Parathyroid adenoma (tissue), 2 donors: ENCODE measurements around the gene COA6.

Experiments
- H2AFZ ChIP-seq: fragments of 300-600 bp; sonication (generic); one replicate; pipeline ENCODE4 v1.7.0; 2017; ENCODE audit warnings: antibody characterized with exemption, mild to moderate bottlenecking
- H3K27ac ChIP-seq: fragments of 300-600 bp; sonication (generic); one replicate; pipeline ENCODE4 v1.7.0; 2017
- H3K27me3 ChIP-seq: fragments of 300-600 bp; sonication (generic); one replicate; pipeline ENCODE4 v1.7.0; 2017; ENCODE audit warnings: low read length; ENCODE audit not compliant: control insufficient read depth, insufficient read depth
- H3K36me3 ChIP-seq: fragments of 300-600 bp; sonication (generic); one replicate; pipeline ENCODE4 v1.7.0; 2017; ENCODE audit warnings: low read length; ENCODE audit not compliant: control insufficient read depth, insufficient read depth
- H3K4me1 ChIP-seq: fragments of 300-600 bp; sonication (generic); one replicate; pipeline ENCODE4 v1.7.0; 2017; ENCODE audit warnings: control low read depth
- H3K4me2 ChIP-seq: fragments of 300-600 bp; sonication (generic); one replicate; pipeline ENCODE4 v1.7.0; 2017; ENCODE audit warnings: low read length
- H3K4me3 ChIP-seq: fragments of 300-600 bp; sonication (generic); one replicate; pipeline ENCODE4 v1.7.0; 2017; ENCODE audit warnings: low read depth, low read length
- H3K79me2 ChIP-seq: fragments of 300-600 bp; sonication (generic); one replicate; pipeline ENCODE4 v1.7.0; 2017; ENCODE audit warnings: control low read depth
- H3K9ac ChIP-seq: fragments of 300-600 bp; sonication (generic); one replicate; pipeline ENCODE4 v1.7.0; 2017; ENCODE audit warnings: mild to moderate bottlenecking
- H3K9me3 ChIP-seq: fragments of 300-600 bp; sonication (generic); one replicate; pipeline ENCODE4 v1.7.0; 2017; ENCODE audit warnings: low read length; ENCODE audit not compliant: control insufficient read depth
- TF ChIP-seq, protein P1 (sequence below): fragments of 300-600 bp; sonication (generic); IDR thresholded peaks from one replicate; pipeline ENCODE4 v1.7.0; 2017; ENCODE audit warnings: antibody characterized with exemption, mild to moderate bottlenecking
- donor health status: primary hyperparathyroidism.

COA6 gene

DNA sequence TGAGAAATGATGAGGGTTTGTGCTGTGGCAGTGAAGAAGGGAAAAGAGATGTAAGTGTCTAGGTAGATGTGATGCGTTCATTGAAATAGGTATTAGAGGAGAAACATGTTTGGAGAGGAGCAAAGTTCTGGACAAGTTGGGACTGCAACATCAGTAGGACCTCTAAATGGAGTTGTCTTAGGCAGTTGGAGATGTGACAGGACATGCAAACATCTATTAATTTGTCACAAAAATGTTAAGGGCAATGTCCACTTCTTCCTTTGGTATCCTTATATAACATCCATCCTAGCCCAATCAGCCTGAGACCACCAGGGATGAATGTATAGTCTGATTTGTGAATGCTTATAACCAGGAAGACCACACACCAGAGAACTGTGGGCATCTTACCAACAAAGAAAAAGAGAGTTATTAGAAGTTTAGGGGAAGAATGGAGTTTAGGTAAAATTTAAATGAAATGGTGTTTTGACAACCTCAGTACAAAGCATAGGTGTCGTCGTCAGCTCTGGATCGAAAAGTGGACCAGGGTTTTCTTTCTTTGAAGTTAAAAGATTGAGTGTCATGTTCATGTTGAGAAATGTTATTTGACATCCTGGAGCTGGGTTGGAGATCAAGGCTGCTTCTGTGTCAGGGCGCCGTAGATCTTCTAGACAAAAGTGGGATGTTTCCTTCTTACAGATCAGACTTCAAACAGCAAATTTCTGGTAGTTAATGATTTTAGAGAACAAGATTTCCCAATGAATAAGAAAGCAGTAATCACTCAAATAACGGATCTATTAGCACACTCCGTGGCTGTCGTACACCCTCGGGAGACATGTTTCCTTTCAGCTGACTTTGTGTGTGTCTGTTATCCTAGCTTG is 8.7 kb downstream of the COA6 start:
- H3K9ac ChIP-seq: no peak overlapping the region
- H3K27ac ChIP-seq: no peak overlapping the region
- H3K36me3 ChIP-seq: no peaks in the 10 kb centered on the region
- no peaks in the 10 kb centered on the region for H3K79me2 ChIP-seq
- no peak overlapping the region for H2AFZ ChIP-seq
- H3K9me3 ChIP-seq: no peaks in the 10 kb centered on the region
- no peaks in the 10 kb centered on the region for H3K4me1 ChIP-seq
- no peak overlapping the region for H3K4me3 ChIP-seq
- TF ChIP-seq, protein P1, sequence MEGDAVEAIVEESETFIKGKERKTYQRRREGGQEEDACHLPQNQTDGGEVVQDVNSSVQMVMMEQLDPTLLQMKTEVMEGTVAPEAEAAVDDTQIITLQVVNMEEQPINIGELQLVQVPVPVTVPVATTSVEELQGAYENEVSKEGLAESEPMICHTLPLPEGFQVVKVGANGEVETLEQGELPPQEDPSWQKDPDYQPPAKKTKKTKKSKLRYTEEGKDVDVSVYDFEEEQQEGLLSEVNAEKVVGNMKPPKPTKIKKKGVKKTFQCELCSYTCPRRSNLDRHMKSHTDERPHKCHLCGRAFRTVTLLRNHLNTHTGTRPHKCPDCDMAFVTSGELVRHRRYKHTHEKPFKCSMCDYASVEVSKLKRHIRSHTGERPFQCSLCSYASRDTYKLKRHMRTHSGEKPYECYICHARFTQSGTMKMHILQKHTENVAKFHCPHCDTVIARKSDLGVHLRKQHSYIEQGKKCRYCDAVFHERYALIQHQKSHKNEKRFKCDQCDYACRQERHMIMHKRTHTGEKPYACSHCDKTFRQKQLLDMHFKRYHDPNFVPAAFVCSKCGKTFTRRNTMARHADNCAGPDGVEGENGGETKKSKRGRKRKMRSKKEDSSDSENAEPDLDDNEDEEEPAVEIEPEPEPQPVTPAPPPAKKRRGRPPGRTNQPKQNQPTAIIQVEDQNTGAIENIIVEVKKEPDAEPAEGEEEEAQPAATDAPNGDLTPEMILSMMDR: no peak
- no peaks in the 10 kb centered on the region for H3K27me3 ChIP-seq
- H3K4me2 ChIP-seq: no peak overlapping the region

DNA sequence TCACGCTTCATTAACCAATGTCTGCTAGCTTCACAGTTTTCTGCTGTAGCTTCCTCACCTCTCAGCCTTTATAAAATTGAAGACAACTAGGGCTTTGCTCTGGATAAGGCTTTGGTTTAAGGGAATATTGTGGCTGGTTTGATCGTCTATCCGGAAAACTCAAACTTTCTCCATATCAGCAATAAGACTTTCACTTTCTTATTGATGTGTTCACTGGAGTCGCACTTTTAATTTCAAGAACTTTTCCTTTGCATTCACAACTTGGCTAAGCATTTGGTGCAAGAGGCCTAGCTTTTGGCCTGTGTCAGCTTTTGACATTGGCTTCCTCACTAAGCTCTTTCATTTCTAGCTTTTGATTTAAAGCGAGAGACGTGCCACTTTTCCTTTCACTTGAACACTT is 12.9 kb downstream of the COA6 start:
- no peaks in the 10 kb centered on the region for H3K27me3 ChIP-seq
- no peak overlapping the region for H2AFZ ChIP-seq
- H3K9me3 ChIP-seq: no peaks in the 10 kb centered on the region
- TF ChIP-seq, protein P1: no peak
- H3K27ac ChIP-seq: no peak overlapping the region
- no peaks in the 10 kb centered on the region for H3K4me1 ChIP-seq
- H3K4me3 ChIP-seq: no peak overlapping the region
- no peak overlapping the region for H3K9ac ChIP-seq
- H3K79me2 ChIP-seq: no peaks in the 10 kb centered on the region
- no peaks in the 10 kb centered on the region for H3K36me3 ChIP-seq
- peak overlapping the region; percentile 8 for H3K4me2 ChIP-seq

DNA sequence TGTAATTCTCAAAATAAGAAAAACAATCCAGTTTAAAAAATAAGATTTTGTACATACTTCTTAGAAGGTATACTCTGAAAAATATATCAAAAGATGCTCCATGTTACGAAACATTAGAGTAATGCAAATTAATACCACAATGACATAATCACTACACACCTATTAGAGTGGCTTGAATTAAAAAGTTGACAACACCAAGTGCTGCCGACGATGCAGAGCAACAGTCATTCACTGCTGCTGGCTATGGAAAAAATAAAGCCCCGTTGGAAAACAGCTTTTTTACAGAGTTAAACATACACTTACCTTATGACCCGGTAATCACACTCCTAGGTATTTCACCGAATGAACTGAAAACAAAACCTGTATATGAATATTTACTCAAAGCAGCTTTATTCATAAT is 14.8 kb downstream of the COA6 start:
- TF ChIP-seq, protein P1: no peak

DNA sequence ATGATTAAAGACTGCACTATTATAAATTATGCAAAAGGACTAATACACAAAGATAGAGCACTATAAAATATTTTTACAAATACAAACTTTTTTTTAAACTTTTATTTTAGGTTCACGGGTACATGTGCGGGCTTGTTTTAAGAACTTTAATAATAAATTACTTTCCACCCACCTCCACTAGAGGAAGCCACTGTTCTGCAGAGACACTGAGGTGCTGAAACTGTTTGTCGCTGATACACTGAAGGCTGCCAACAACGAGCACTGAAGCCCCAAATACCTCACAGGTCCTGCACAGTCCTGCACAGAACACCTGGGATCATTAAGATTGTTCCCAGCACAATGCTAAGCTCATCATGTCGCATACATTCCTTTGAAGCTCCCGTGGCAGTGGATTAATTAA is 19.9 kb downstream of the COA6 start:
- no peaks in the 10 kb centered on the region for H3K27me3 ChIP-seq
- no peak overlapping the region for H2AFZ ChIP-seq
- no peaks in the 10 kb centered on the region for H3K4me1 ChIP-seq
- no peak overlapping the region for H3K4me3 ChIP-seq
- no peak overlapping the region for H3K9ac ChIP-seq
- TF ChIP-seq, protein P1: no peak
- no peak overlapping the region for H3K4me2 ChIP-seq
- H3K79me2 ChIP-seq: no peaks in the 10 kb centered on the region
- H3K27ac ChIP-seq: no peak overlapping the region
- no peaks in the 10 kb centered on the region for H3K36me3 ChIP-seq
- no peaks in the 10 kb centered on the region for H3K9me3 ChIP-seq

More for the DNA sequence above, 14.8 kb downstream of the COA6 start:
- Histone ChIP-seq H3K36me3 (no peaks in the 10 kb centered on the region), H3K27me3 (no peaks in the 10 kb centered on the region), H3K9me3 (no peaks in the 10 kb centered on the region), H3K79me2 (no peaks in the 10 kb centered on the region), H3K27ac (no peak overlapping the region), H2AFZ (no peak overlapping the region), H3K4me1 (no peaks in the 10 kb centered on the region), H3K9ac (no peak overlapping the region), H3K4me3 (no peak overlapping the region), H3K4me2 (no peak overlapping the region)

DNA sequence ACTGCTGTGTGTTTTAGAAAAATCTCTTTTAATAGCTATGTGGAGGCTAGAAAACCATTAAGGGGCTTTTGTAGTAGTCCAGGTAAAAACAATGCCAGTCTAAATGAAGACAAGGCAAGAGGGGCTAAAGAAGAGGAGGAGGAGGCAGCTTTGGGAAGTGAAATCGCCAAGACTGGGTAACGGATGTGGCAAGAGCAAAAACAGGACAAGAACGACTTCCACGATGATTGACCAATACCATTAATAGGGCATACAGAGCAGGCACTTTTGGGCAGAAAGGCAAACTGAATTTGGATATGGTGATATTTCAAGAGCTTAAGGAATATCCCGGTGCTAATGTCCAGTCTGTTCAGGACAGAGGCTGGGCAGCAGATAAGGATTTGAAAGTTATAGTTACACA is 22.0 kb downstream of the COA6 start:
- Histone ChIP-seq H3K4me1 (no peaks in the 10 kb centered on the region), H3K27ac (no peak overlapping the region), H3K36me3 (no peaks in the 10 kb centered on the region), H3K4me3 (no peak overlapping the region), H3K4me2 (no peak overlapping the region), H3K9me3 (no peaks in the 10 kb centered on the region), H3K79me2 (no peaks in the 10 kb centered on the region), H3K9ac (no peak overlapping the region), H3K27me3 (no peaks in the 10 kb centered on the region), H2AFZ (no peak overlapping the region)
- TF ChIP-seq, protein P1: no peak
